WERI-Rb-1 (cell line): ENCODE results near the gene RASGRP1.

Source experiments
- DNase-seq: peaks from one replicate; pipeline ENCODE4 v3.0.0-alpha.2; 2020
- H3K27ac ChIP-seq: fragments of 250-450 bp; sonication (Bioruptor Pico); 2 replicates; pipeline ENCODE4 v1.5.1; 2020; ENCODE audit warnings: mild to moderate bottlenecking, moderate library complexity
- H3K27me3 ChIP-seq: fragments of 250-450 bp; sonication (Bioruptor Pico); 2 replicates; pipeline ENCODE4 v1.5.1; 2021; ENCODE audit warnings: mild to moderate bottlenecking, low read depth, moderate library complexity; ENCODE audit not compliant: insufficient read depth, severe bottlenecking
- H3K36me3 ChIP-seq: fragments of 250-450 bp; sonication (Bioruptor Pico); 2 replicates; pipeline ENCODE4 v1.5.1; 2020; ENCODE audit warnings: mild to moderate bottlenecking, moderate library complexity
- H3K4me3 ChIP-seq: 2 replicates; pipeline ENCODE4 v1.5.1; 2011; ENCODE audit warnings: low read depth, mild to moderate bottlenecking, control low read depth, low read length
- H3K9me3 ChIP-seq: fragments of 250-450 bp; sonication (Bioruptor Pico); 2 replicates; pipeline ENCODE4 v1.5.1; 2021; ENCODE audit warnings: mild to moderate bottlenecking, moderate library complexity; ENCODE audit not compliant: severe bottlenecking
- CTCF ChIP-seq: IDR thresholded peaks from 2 replicates; pipeline ENCODE4 v1.5.1; 2011; ENCODE audit warnings: low read depth, mild to moderate bottlenecking, control low read depth, inconsistent platforms, low read length

RASGRP1 gene

DNA sequence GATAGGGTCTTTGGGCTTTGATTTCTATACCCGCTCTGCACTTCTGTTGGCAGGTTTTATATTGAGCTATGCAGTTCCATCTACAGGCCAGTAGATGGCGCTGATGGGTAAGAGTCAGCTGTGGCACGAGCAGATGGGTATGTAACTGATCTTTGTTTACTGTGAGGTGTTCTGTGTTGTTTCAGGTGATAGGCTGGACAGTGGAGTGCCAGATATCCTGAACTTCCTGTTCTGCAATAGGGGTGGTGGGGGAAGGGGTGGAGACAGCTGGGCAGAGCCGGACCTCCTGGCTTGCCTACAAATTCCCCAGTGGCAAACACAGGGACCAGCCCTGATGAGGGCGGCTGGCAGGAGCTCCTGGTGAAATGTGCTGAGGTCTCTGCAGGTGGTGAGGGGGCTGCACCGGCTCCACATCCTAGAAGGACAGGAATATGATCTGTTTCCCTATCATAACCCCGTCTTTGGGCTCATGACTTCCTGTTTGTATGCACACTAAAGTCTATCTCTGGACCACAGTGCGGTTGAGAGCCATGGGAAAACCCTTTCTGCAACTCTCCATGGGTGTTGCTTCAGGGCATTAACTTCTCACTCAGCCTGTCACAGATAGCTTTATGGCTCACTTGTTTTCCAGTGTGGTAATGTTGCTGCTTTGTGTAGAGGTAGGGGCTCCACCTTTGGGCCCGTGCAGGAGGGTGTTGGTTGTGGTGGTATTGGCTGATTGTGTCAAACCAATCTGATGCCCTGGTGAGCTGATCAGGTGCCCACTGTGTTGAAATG lies 124.1 kb downstream of the RASGRP1 start:
- peaks cover 7% of the 10 kb centered on the region for H3K27me3 ChIP-seq
- no peak overlapping the region for H3K4me3 ChIP-seq
- DNase-seq = peak; percentile 59
- H3K9me3 ChIP-seq = no peaks in the 10 kb centered on the region
- TF ChIP-seq CTCF = peak; percentile 82
- H3K27ac ChIP-seq = no peak overlapping the region
- H3K36me3 ChIP-seq = no peaks in the 10 kb centered on the region
